ENCODE data around the gene PER2. TPM values are rescaled to one million over a fixed set of nuclear protein-coding genes. Genes with fewer than 3 reads are reported as not detected.

The PER2 gene
- total RNA-seq, 1 donor from 2014 or later, result 15.3 TPM

Other genes with a start within 250 kb of the PER2 start
- gene SCLY, start 227.6 kb downstream of the PER2 start, total RNA-seq, result 21.2 TPM
- 1.0 TPM for gene ESPNL, start 188.3 kb downstream of the PER2 start, total RNA-seq
- gene KLHL30, start 149.9 kb downstream of the PER2 start, total RNA-seq, result 58.4 TPM
- 14.1 TPM for gene ERFE, start 129.6 kb downstream of the PER2 start, total RNA-seq
- gene ILKAP, start 84.9 kb downstream of the PER2 start, total RNA-seq, result 33.2 TPM
- gene HES6, start 48.6 kb downstream of the PER2 start, total RNA-seq, result 22.1 TPM
- gene TRAF3IP1, start 31.9 kb upstream of the PER2 start, total RNA-seq, result 3.5 TPM
- 43.6 TPM for gene ASB1, start 138.3 kb upstream of the PER2 start, total RNA-seq